Activated naive CD4-positive, alpha-beta T cell treated with anti-CD3 and anti-CD28 coated beads, Interleukin-2, amount 50 U/mL, for 24 hours (primary cell): ENCODE measurements around the gene SMYD5.

Experiments
- H3K27ac Mint-ChIP-seq: one replicate; pipeline ENCODE4 v1.8.0; 2021; ENCODE audit warnings: mild to moderate bottlenecking, mixed read lengths
- H3K27me3 Mint-ChIP-seq: one replicate; pipeline ENCODE4 v1.8.0; 2021; ENCODE audit warnings: mixed read lengths
- H3K36me3 Mint-ChIP-seq: one replicate; pipeline ENCODE4 v1.8.0; 2021; ENCODE audit warnings: mixed read lengths
- H3K4me1 Mint-ChIP-seq: one replicate; pipeline ENCODE4 v1.8.0; 2021; ENCODE audit warnings: mixed read lengths
- H3K4me3 Mint-ChIP-seq: one replicate; pipeline ENCODE4 v1.8.0; 2021; ENCODE audit warnings: mild to moderate bottlenecking, mixed read lengths
- H3K9me3 Mint-ChIP-seq: one replicate; pipeline ENCODE4 v1.8.0; 2021; ENCODE audit warnings: mixed read lengths

Gene SMYD5

GRCh38 chr2:73225513-73226360 is 11.7 kb downstream of the SMYD5 start:
- H3K27me3 Mint-ChIP-seq = no peaks in the 10 kb centered on the region
- H3K4me3 Mint-ChIP-seq = no peak overlapping the region
- H3K9me3 Mint-ChIP-seq = no peaks in the 10 kb centered on the region
- H3K36me3 Mint-ChIP-seq = peaks cover 4% of the 10 kb centered on the region
- no peak overlapping the region for H3K27ac Mint-ChIP-seq
- H3K4me1 Mint-ChIP-seq = no peaks in the 10 kb centered on the region

- Mint-ChIP-seq H3K27me3 (no peaks in the 10 kb centered on the region), H3K4me3 (no peak overlapping the region), H3K9me3 (no peaks in the 10 kb centered on the region), H3K4me1 (no peaks in the 10 kb centered on the region), H3K36me3 (peaks cover 4% of the 10 kb centered on the region), H3K27ac (no peak overlapping the region)
Measured at GRCh38 chr2:73227086-73227485, 13.0 kb downstream of the SMYD5 start.

GRCh38 chr2:73228631-73229030 is 14.6 kb downstream of the SMYD5 start:
- no peak overlapping the region for H3K27ac Mint-ChIP-seq
- peaks cover 4% of the 10 kb centered on the region for H3K4me1 Mint-ChIP-seq
- H3K36me3 Mint-ChIP-seq = peaks cover 4% of the 10 kb centered on the region
- no peaks in the 10 kb centered on the region for H3K9me3 Mint-ChIP-seq
- no peaks in the 10 kb centered on the region for H3K27me3 Mint-ChIP-seq
- H3K4me3 Mint-ChIP-seq = no peak overlapping the region

GRCh38 chr2:73232403-73233153 is 18.5 kb downstream of the SMYD5 start:
- Mint-ChIP-seq H3K27ac (peak overlapping the region; percentile 93), H3K4me3 (peak overlapping the region; percentile 99), H3K27me3 (no peaks in the 10 kb centered on the region), H3K36me3 (peaks cover 19% of the 10 kb centered on the region), H3K9me3 (no peaks in the 10 kb centered on the region), H3K4me1 (peaks cover 27% of the 10 kb centered on the region)

- peak within 1 kb of the TSS; percentile 97 for H3K27ac Mint-ChIP-seq
- H3K4me1 Mint-ChIP-seq = peaks cover 31% of the 10 kb centered on the region
- peaks cover 19% of the 10 kb centered on the region for H3K36me3 Mint-ChIP-seq
Measured at GRCh38 chr2:73233154-73233931, 19.3 kb downstream of the SMYD5 start, which contains the start of gene PRADC1. Gene PRADC1 (minus strand): TSS chr2:73233239. CDS start chr2:73233160, 79 bp downstream.

GRCh38 chr2:73233932-73234832 is 20.1 kb downstream of the SMYD5 start, which contains the start of gene CCT7:
Gene CCT7 (plus strand): TSS chr2:73234308. CDS start chr2:73234379, 71 bp downstream.
- no peaks in the 10 kb centered on the region for H3K27me3 Mint-ChIP-seq
- peak within 1 kb of the TSS; percentile 97 for H3K27ac Mint-ChIP-seq
- H3K4me1 Mint-ChIP-seq = peaks cover 39% of the 10 kb centered on the region
- peak within 1 kb of the TSS; percentile 99 for H3K4me3 Mint-ChIP-seq
- H3K36me3 Mint-ChIP-seq = peaks cover 19% of the 10 kb centered on the region
- H3K9me3 Mint-ChIP-seq = no peaks in the 10 kb centered on the region

More at GRCh38 chr2:73233154-73233931, 19.3 kb downstream of the SMYD5 start, which contains the start of gene PRADC1:
- Mint-ChIP-seq H3K27me3 (no peaks in the 10 kb centered on the region), H3K9me3 (no peaks in the 10 kb centered on the region), H3K4me3 (peak within 1 kb of the TSS; percentile 99)

- no peaks in the 10 kb centered on the region for H3K27me3 Mint-ChIP-seq
- H3K27ac Mint-ChIP-seq = peak overlapping the region; percentile 97
- H3K4me3 Mint-ChIP-seq = peak overlapping the region; percentile 99
- peaks cover 18% of the 10 kb centered on the region for H3K36me3 Mint-ChIP-seq
- peaks cover 45% of the 10 kb centered on the region for H3K4me1 Mint-ChIP-seq
- H3K9me3 Mint-ChIP-seq = no peaks in the 10 kb centered on the region
Measured at GRCh38 chr2:73235315-73236028, 21.4 kb downstream of the SMYD5 start.

- peak overlapping the region; percentile 14 for H3K27ac Mint-ChIP-seq
- H3K4me3 Mint-ChIP-seq = peak overlapping the region; percentile 99
- H3K9me3 Mint-ChIP-seq = no peaks in the 10 kb centered on the region
- peaks cover 45% of the 10 kb centered on the region for H3K4me1 Mint-ChIP-seq
- peaks cover 15% of the 10 kb centered on the region for H3K36me3 Mint-ChIP-seq
- H3K27me3 Mint-ChIP-seq = no peaks in the 10 kb centered on the region
Measured at GRCh38 chr2:73237168-73237567, 23.1 kb downstream of the SMYD5 start.

- H3K27ac Mint-ChIP-seq = no peak overlapping the region
- H3K4me3 Mint-ChIP-seq = peak overlapping the region; percentile 19
- H3K4me1 Mint-ChIP-seq = peaks cover 41% of the 10 kb centered on the region
- H3K27me3 Mint-ChIP-seq = no peaks in the 10 kb centered on the region
- peaks cover 15% of the 10 kb centered on the region for H3K36me3 Mint-ChIP-seq
- no peaks in the 10 kb centered on the region for H3K9me3 Mint-ChIP-seq
Measured at GRCh38 chr2:73238149-73238548, 24.1 kb downstream of the SMYD5 start.

- peaks cover 41% of the 10 kb centered on the region for H3K4me1 Mint-ChIP-seq
Measured at GRCh38 chr2:73238976-73239375, 24.9 kb downstream of the SMYD5 start.

GRCh38 chr2:73239776-73240175 is 25.7 kb downstream of the SMYD5 start:
- Mint-ChIP-seq H3K4me3 (no peak overlapping the region), H3K9me3 (no peaks in the 10 kb centered on the region), H3K4me1 (peaks cover 41% of the 10 kb centered on the region), H3K27me3 (no peaks in the 10 kb centered on the region), H3K36me3 (peaks cover 14% of the 10 kb centered on the region), H3K27ac (no peak overlapping the region)

More at GRCh38 chr2:73238976-73239375, 24.9 kb downstream of the SMYD5 start:
- H3K36me3 Mint-ChIP-seq = peaks cover 15% of the 10 kb centered on the region
- no peaks in the 10 kb centered on the region for H3K9me3 Mint-ChIP-seq
- H3K4me3 Mint-ChIP-seq = no peak overlapping the region
- H3K27ac Mint-ChIP-seq = no peak overlapping the region
- no peaks in the 10 kb centered on the region for H3K27me3 Mint-ChIP-seq

- peak overlapping the region; percentile 8 for H3K27ac Mint-ChIP-seq
- H3K36me3 Mint-ChIP-seq = peaks cover 11% of the 10 kb centered on the region
- peaks cover 23% of the 10 kb centered on the region for H3K4me1 Mint-ChIP-seq
- H3K27me3 Mint-ChIP-seq = no peaks in the 10 kb centered on the region
- H3K9me3 Mint-ChIP-seq = no peaks in the 10 kb centered on the region
- H3K4me3 Mint-ChIP-seq = no peak overlapping the region
Measured at GRCh38 chr2:73243884-73244570, 30.0 kb downstream of the SMYD5 start.

- H3K4me3 Mint-ChIP-seq = no peak overlapping the region
- H3K27me3 Mint-ChIP-seq = no peaks in the 10 kb centered on the region
- no peaks in the 10 kb centered on the region for H3K9me3 Mint-ChIP-seq
- peaks cover 13% of the 10 kb centered on the region for H3K36me3 Mint-ChIP-seq
- no peak overlapping the region for H3K27ac Mint-ChIP-seq
- peaks cover 17% of the 10 kb centered on the region for H3K4me1 Mint-ChIP-seq
Measured at GRCh38 chr2:73244580-73244979, 30.5 kb downstream of the SMYD5 start.
